Fibroblast of the conjunctiva (primary cell): ENCODE measurements around the gene ST6GALNAC4.

Source experiments
- DNase-seq: peaks from one replicate; pipeline ENCODE4 v3.0.0-alpha.2; 2010; ENCODE audit warnings: low read depth

The ST6GALNAC4 gene

GRCh38 chr9:127929625-127929979, 12.8 kb upstream of the ST6GALNAC4 start:
- no peak for DNase-seq

GRCh38 chr9:127928676-127929624, 12.1 kb upstream of the ST6GALNAC4 start:
- DNase-seq: no peak

GRCh38 chr9:127927988-127928675, 11.3 kb upstream of the ST6GALNAC4 start:
- DNase-seq: no peak

GRCh38 chr9:127927201-127927987, 10.6 kb upstream of the ST6GALNAC4 start:
- no peak for DNase-seq

- DNase-seq: no peak
Measured at GRCh38 chr9:127926906-127927200, 10.0 kb upstream of the ST6GALNAC4 start.

- no peak for DNase-seq
Measured at GRCh38 chr9:127925959-127926905, 9.4 kb upstream of the ST6GALNAC4 start.

- DNase-seq: no peak
Measured at GRCh38 chr9:127924736-127925444, 8.0 kb upstream of the ST6GALNAC4 start.

GRCh38 chr9:127923771-127924170, 6.9 kb upstream of the ST6GALNAC4 start:
- DNase-seq: peak; percentile 87

GRCh38 chr9:127923046-127923445, 6.2 kb upstream of the ST6GALNAC4 start:
- DNase-seq: no peak

- no peak for DNase-seq
Measured at GRCh38 chr9:127921557-127922120, 4.8 kb upstream of the ST6GALNAC4 start.

GRCh38 chr9:127920794-127921193, 4.0 kb upstream of the ST6GALNAC4 start:
- no peak for DNase-seq

- peak; percentile 96 for DNase-seq
Measured at GRCh38 chr9:127919253-127919815, 2.5 kb upstream of the ST6GALNAC4 start.

- DNase-seq: no peak
Measured at GRCh38 chr9:127918183-127919107, 1.6 kb upstream of the ST6GALNAC4 start.

- no peak for DNase-seq
Measured at GRCh38 chr9:127917603-127918002, 762 bp upstream of the ST6GALNAC4 start.

GRCh38 chr9:127915801-127916719, 781 bp downstream of the ST6GALNAC4 start:
- DNase-seq: no peak

- no peak for DNase-seq
Measured at GRCh38 chr9:127915325-127915752, 1.5 kb downstream of the ST6GALNAC4 start.

- no peak for DNase-seq
Measured at GRCh38 chr9:127913682-127914081, 3.2 kb downstream of the ST6GALNAC4 start.

GRCh38 chr9:127912882-127913281, 4.0 kb downstream of the ST6GALNAC4 start:
- DNase-seq: no peak
